Sigmoid colon (tissue), 4 donors: Measurements from ENCODE around the gene POLR1E.

Experiments
- POLR2AphosphoS5 ChIP-seq, 4 donors: sonication (generic); formaldehyde crosslinking; IDR thresholded peaks; one replicate each; pipeline ENCODE4 v1.6.1; 2017; ENCODE audit warnings: antibody characterized with exemption in 4 of 4
- TF ChIP-seq, protein P1 (sequence below), 4 experiments: fragments of 450-650 bp in 3 of 4; fragments of 200-600 bp in 1 of 4; IDR thresholded peaks; one replicate each; pipeline ENCODE4 v1.5.1; 2016 to 2019; ENCODE audit warnings: antibody characterized with exemption in 4 of 4, mild to moderate bottlenecking in 3 of 4, moderate library complexity in 2 of 4

GRCh38 chr9:37491939-37492338 is 6.2 kb downstream of the POLR1E start:
- TF ChIP-seq POLR2AphosphoS5 (IDR thresholded peaks at IDR 0.05) = no peak
- TF ChIP-seq, protein P1, sequence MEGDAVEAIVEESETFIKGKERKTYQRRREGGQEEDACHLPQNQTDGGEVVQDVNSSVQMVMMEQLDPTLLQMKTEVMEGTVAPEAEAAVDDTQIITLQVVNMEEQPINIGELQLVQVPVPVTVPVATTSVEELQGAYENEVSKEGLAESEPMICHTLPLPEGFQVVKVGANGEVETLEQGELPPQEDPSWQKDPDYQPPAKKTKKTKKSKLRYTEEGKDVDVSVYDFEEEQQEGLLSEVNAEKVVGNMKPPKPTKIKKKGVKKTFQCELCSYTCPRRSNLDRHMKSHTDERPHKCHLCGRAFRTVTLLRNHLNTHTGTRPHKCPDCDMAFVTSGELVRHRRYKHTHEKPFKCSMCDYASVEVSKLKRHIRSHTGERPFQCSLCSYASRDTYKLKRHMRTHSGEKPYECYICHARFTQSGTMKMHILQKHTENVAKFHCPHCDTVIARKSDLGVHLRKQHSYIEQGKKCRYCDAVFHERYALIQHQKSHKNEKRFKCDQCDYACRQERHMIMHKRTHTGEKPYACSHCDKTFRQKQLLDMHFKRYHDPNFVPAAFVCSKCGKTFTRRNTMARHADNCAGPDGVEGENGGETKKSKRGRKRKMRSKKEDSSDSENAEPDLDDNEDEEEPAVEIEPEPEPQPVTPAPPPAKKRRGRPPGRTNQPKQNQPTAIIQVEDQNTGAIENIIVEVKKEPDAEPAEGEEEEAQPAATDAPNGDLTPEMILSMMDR (IDR thresholded peaks at IDR 0.05) = no peak
